B cell (primary cell): ENCODE results near the gene GATAD2B. TPM values are rescaled to one million over a fixed set of nuclear protein-coding genes. Genes with fewer than 3 reads are reported as not detected.
"Not testable (repeated sequence)": the region's sequence is repeated elsewhere in the genome, so short reads cannot be mapped to it uniquely, and the experiment has no call there.

ENCODE experiments used
- ATAC-seq: fragments of 200-7000 bp; cut with Tn5 transposase; one replicate; pipeline ENCODE4 v1.10.0; 2021; ENCODE audit warnings: low read depth, mild to moderate bottlenecking, moderate number of reproducible peaks, moderate library complexity
- CTCF ChIA-PET: fragments of 350-600 bp; sonication (Branson Sonifier 250); formaldehyde crosslinking; loops from one replicate; lab custom pipeline; 2021; ENCODE audit warnings: antibody characterized with exemption, inconsistent platforms; lab: Charles Lee
- POLR2A ChIA-PET: fragments of 350-600 bp; sonication (Branson Sonifier 250); formaldehyde crosslinking; loops from one replicate; lab custom pipeline; 2021; ENCODE audit warnings: antibody characterized with exemption; lab: Charles Lee
- DNase-seq: peaks from one replicate; pipeline ENCODE4 v3.0.0; 2013
- H2AFZ ChIP-seq: 2 replicates; pipeline ENCODE4 v1.6.1; 2012; ENCODE audit warnings: mild to moderate bottlenecking, low read depth, low read length; ENCODE audit not compliant: insufficient read depth, poor library complexity, severe bottlenecking
- H3K27ac ChIP-seq, 2 donors: 1 replicate in 1 of 2; 2 replicates in 1 of 2; pipeline ENCODE4 v1.5.1; 2012 to 2013; ENCODE audit warnings: low read length in 2 of 2, mild to moderate bottlenecking in 2 of 2, moderate library complexity in 1 of 2
- H3K27me3 ChIP-seq, 4 experiments: fragments of 200-600 bp in 1 of 4; sonication (generic) in 1 of 4; replicated peaks in 1 of 4; 1 replicate in 2 of 4; 2 replicates in 2 of 4; pipeline versions ENCODE4 v1.6.1 to v1.7.0; 2013 to 2016; ENCODE audit warnings: low read length in 3 of 4, mild to moderate bottlenecking in 2 of 4, mixed read lengths in 1 of 4, moderate library complexity in 1 of 4; ENCODE audit not compliant: insufficient read depth in 4 of 4, control insufficient read depth in 3 of 4; ENCODE audit errors: control extremely low read depth in 1 of 4
- H3K36me3 ChIP-seq, 2 experiments: replicated peaks in 1 of 2; 1 replicate in 1 of 2; 2 replicates in 1 of 2; pipeline versions ENCODE4 v1.6.1 to v1.7.1; 2013; ENCODE audit warnings: low read length in 1 of 2; ENCODE audit not compliant: insufficient read depth in 2 of 2, control insufficient read depth in 1 of 2; ENCODE audit errors: control extremely low read depth in 1 of 2, extremely low read depth in 1 of 2
- H3K4me1 ChIP-seq, 2 donors: fragments of 200-600 bp in 1 of 2; sonication (generic) in 1 of 2; 1 replicate in 1 of 2; 2 replicates in 1 of 2; pipeline versions ENCODE4 v1.5.1 to v1.6.1; 2013 to 2017; ENCODE audit warnings: low read length in 2 of 2; ENCODE audit not compliant: control insufficient read depth in 2 of 2, insufficient read depth in 2 of 2
- H3K4me2 ChIP-seq: replicated peaks from 2 replicates; pipeline ENCODE3; 2012; ENCODE audit warnings: mild to moderate bottlenecking, low read depth, low read length; ENCODE audit not compliant: poor library complexity, severe bottlenecking
- H3K4me3 ChIP-seq, 5 experiments: fragments of 200-600 bp in 1 of 5; sonication (generic) in 1 of 5; 1 replicate in 3 of 5; 2 replicates in 2 of 5; pipeline versions ENCODE4 v1.5.1 to v1.7.0; 2011 to 2016; ENCODE audit warnings: low read length in 4 of 5, mild to moderate bottlenecking in 4 of 5, low read depth in 2 of 5, control low read depth in 1 of 5, moderate library complexity in 1 of 5; ENCODE audit not compliant: insufficient read depth in 1 of 5; ENCODE audit errors: control extremely low read depth in 1 of 5, extremely low read depth in 1 of 5
- H3K79me2 ChIP-seq: fragments of 200-600 bp; sonication (generic); one replicate; pipeline ENCODE4 v1.6.0; 2016; ENCODE audit warnings: low read length; ENCODE audit not compliant: control insufficient read depth, insufficient read depth
- H3K9ac ChIP-seq: fragments of 200-600 bp; sonication (generic); 2 replicates; pipeline ENCODE4 v1.6.1; 2017; ENCODE audit warnings: mild to moderate bottlenecking, low read length, moderate library complexity
- H3K9me3 ChIP-seq, 3 donors: one replicate each; pipeline versions ENCODE4 v1.6.1 to v1.7.1; 2013; ENCODE audit warnings: low read length in 2 of 3; ENCODE audit not compliant: control insufficient read depth in 2 of 3, insufficient read depth in 1 of 3; ENCODE audit errors: control extremely low read depth in 1 of 3
- H4K20me1 ChIP-seq: 2 replicates; pipeline ENCODE4 v1.6.0; 2012; ENCODE audit warnings: mild to moderate bottlenecking, low read length; ENCODE audit not compliant: insufficient read depth, control insufficient read depth, poor library complexity, severe bottlenecking
- H3K27ac Mint-ChIP-seq: one replicate; pipeline ENCODE4 v1.8.0; 2021; ENCODE audit warnings: mixed read lengths
- H3K27me3 Mint-ChIP-seq: one replicate; pipeline ENCODE4 v1.8.0; 2021; ENCODE audit warnings: mixed read lengths
- H3K4me1 Mint-ChIP-seq: one replicate; pipeline ENCODE4 v1.8.0; 2021; ENCODE audit warnings: mixed read lengths
- H3K4me3 Mint-ChIP-seq: one replicate; pipeline ENCODE4 v1.8.0; 2021; ENCODE audit warnings: mixed read lengths
- H3K9me3 Mint-ChIP-seq: one replicate; pipeline ENCODE4 v1.8.0; 2022; ENCODE audit warnings: mixed read lengths; ENCODE audit not compliant: insufficient read depth
- EZH2 ChIP-seq: IDR thresholded peaks from 2 replicates; pipeline ENCODE4 v1.6.1; 2012; ENCODE audit warnings: borderline replicate concordance, low read depth, mild to moderate bottlenecking, moderate library complexity, low read length; ENCODE audit not compliant: insufficient read depth, poor library complexity, severe bottlenecking
- WGBS: methylation state at CpG from one replicate; pipeline ENCODE4 v1.1.5; 2013; ENCODE audit warnings: missing lambda C conversion rate; ENCODE audit not compliant: insufficient coverage; 5-methylcytosine and 5-hydroxymethylcytosine counted together
- intact Hi-C: fragments of 100-400 bp; cut with micrococcal nuclease; formaldehyde crosslinking; loops from one replicate; pipeline ENCODE4 v1.10.0; 2022
- polyA plus RNA-seq: library from polyadenylated mRNA; depleted of rRNA; stranded (reverse); fragments of >200 nt; gene quantifications from 2 replicates; pipeline ENCODE4 v1.2.3, GENCODE V29; 2012
- total RNA-seq, 2 donors: library from RNA; stranded (reverse); fragments of 120-200 nt in 1 of 2; gene quantifications; 1 replicate in 1 of 2; 2 replicates in 1 of 2; pipeline versions ENCODE4 v1.2.3 to v1.2.4, GENCODE V29; 2013 to 2022
- TF ChIP-seq, protein P1 (sequence below): fragments of 200-600 bp; IDR thresholded peaks from one replicate; pipeline ENCODE4 v1.8.0; 2022; ENCODE audit warnings: antibody characterized with exemption, mild to moderate bottlenecking

GATAD2B gene
- total and polyA plus RNA-seq, 2 donors (not counting 1 experiment from before 2014, with no cell fraction given) = 16.7 to 105 TPM

DNA sequence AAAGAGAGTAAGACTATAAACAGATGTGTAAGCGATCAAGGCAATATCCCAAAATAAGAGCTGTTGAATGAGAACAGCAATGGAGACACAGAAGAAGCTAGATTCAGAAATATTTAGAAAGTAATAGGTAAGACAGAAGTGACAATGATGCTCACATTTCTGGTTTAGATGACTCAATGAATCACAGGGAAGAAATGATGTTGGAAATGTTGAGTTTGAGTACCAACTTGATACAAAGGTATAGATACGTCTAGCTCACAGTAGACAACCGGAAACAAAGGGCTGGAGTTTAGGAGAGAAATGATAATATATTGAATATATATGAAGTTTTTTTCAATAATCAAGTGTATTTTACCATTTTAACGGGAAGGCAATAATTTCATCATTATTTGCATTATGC is 6.5 kb downstream of the GATAD2B start:
- Histone ChIP-seq H3K27me3 (no peaks in the 10 kb centered on the region), H3K4me2 (no peak overlapping the region), H3K27ac (no peak overlapping the region), H3K9me3 (no peaks in the 10 kb centered on the region), H3K36me3 (peaks cover 0 to 28% of the 10 kb centered on the region in 2 experiments), H3K9ac (no peak overlapping the region), H3K4me3 (no peak overlapping the region), H4K20me1 (peaks cover 77% of the 10 kb centered on the region), H2AFZ (no peak overlapping the region), H3K79me2 (peaks cover 100% of the 10 kb centered on the region), H3K4me1 (peaks cover 20 to 24% of the 10 kb centered on the region in 2 donors)
- CTCF ChIA-PET = no interaction called here
- Mint-ChIP-seq H3K9me3 (no peaks in the 10 kb centered on the region), H3K27me3 (no peaks in the 10 kb centered on the region), H3K27ac (no peak overlapping the region), H3K4me3 (no peak overlapping the region), H3K4me1 (peaks cover 49% of the 10 kb centered on the region)
- no CpG with 5 or more reads among the region's 4 CpGs for WGBS
- ATAC-seq (no peak), DNase-seq (no peak)
- TF ChIP-seq, protein P1, sequence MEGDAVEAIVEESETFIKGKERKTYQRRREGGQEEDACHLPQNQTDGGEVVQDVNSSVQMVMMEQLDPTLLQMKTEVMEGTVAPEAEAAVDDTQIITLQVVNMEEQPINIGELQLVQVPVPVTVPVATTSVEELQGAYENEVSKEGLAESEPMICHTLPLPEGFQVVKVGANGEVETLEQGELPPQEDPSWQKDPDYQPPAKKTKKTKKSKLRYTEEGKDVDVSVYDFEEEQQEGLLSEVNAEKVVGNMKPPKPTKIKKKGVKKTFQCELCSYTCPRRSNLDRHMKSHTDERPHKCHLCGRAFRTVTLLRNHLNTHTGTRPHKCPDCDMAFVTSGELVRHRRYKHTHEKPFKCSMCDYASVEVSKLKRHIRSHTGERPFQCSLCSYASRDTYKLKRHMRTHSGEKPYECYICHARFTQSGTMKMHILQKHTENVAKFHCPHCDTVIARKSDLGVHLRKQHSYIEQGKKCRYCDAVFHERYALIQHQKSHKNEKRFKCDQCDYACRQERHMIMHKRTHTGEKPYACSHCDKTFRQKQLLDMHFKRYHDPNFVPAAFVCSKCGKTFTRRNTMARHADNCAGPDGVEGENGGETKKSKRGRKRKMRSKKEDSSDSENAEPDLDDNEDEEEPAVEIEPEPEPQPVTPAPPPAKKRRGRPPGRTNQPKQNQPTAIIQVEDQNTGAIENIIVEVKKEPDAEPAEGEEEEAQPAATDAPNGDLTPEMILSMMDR = no peak
- no peak for TF ChIP-seq EZH2
- intact Hi-C loops = no loop called here
- POLR2A ChIA-PET = no interaction called here

- H3K4me1 Mint-ChIP-seq = peaks cover 18% of the 10 kb centered on the region
- CTCF ChIA-PET = interaction anchor here (1.5 kb wide), 1 partner anchor 75 kb away, joined by 3 read pairs; no protein-coding TSS in a partner anchor
- WGBS = no CpG with 5 or more reads among the region's 2 CpGs
- H3K9me3 Mint-ChIP-seq = no peaks in the 10 kb centered on the region
- no peak overlapping the region for H3K4me3 ChIP-seq
- peaks cover 79% of the 10 kb centered on the region for H4K20me1 ChIP-seq
- H3K9me3 ChIP-seq = no peaks in the 10 kb centered on the region
- no peak for DNase-seq
- POLR2A ChIA-PET = no interaction called here
- H3K4me2 ChIP-seq = no peak overlapping the region
- H3K4me1 ChIP-seq = no peaks in the 10 kb centered on the region
- H3K27me3 Mint-ChIP-seq = no peaks in the 10 kb centered on the region
- ATAC-seq = no peak
- peaks cover 0 to 22% of the 10 kb centered on the region in 2 experiments for H3K36me3 ChIP-seq
- H3K4me3 Mint-ChIP-seq = no peak overlapping the region
- intact Hi-C loops = no loop called here
- H3K27ac Mint-ChIP-seq = no peak overlapping the region
- no peak overlapping the region for H3K27ac ChIP-seq
- no peaks in the 10 kb centered on the region for H3K27me3 ChIP-seq
- H3K9ac ChIP-seq = no peak overlapping the region
- TF ChIP-seq, protein P1 = no peak
- TF ChIP-seq EZH2 = no peak
- peaks cover 100% of the 10 kb centered on the region for H3K79me2 ChIP-seq
- H2AFZ ChIP-seq = no peak overlapping the region
Measured at GRCh38 chr1:153912349-153912748, 10.4 kb downstream of the GATAD2B start.

GRCh38 chr1:153910560-153910959 is 12.2 kb downstream of the GATAD2B start:
- H2AFZ ChIP-seq, H3K4me1 ChIP-seq, H3K4me3 ChIP-seq, DNase-seq, H3K9me3 ChIP-seq, H3K27ac Mint-ChIP-seq, ATAC-seq, H3K4me3 Mint-ChIP-seq, intact Hi-C loops, H3K4me2 ChIP-seq, H3K27ac ChIP-seq, H3K27me3 ChIP-seq, H3K27me3 Mint-ChIP-seq, H3K9me3 Mint-ChIP-seq, POLR2A ChIA-PET, H3K9ac ChIP-seq: not testable (repeated sequence)
- peaks cover 89% of the 10 kb centered on the region for H4K20me1 ChIP-seq
- 95% methylated on average over 2 of the region's 6 CpGs for WGBS
- peaks cover 100% of the 10 kb centered on the region for H3K79me2 ChIP-seq
- peaks cover 14% of the 10 kb centered on the region for H3K4me1 Mint-ChIP-seq
- CTCF ChIA-PET = interaction anchor here (0.7 to 1.5 kb wide), 2 partner anchors 29 to 77 kb away, joined by 3 read pairs; no protein-coding TSS in a partner anchor
- H3K36me3 ChIP-seq = peaks cover 2 to 20% of the 10 kb centered on the region in 2 experiments
